T follicular helper cell (primary cell): ENCODE results near the gene OR51E2.

ENCODE experiments used
- DNase-seq: peaks from one replicate; pipeline ENCODE4 v3.0.0-alpha.2; 2020; ENCODE audit warnings: low read depth

Gene OR51E2

GRCh38 chr11:4664183-4664582 lies 33.5 kb downstream of the OR51E2 start:
- no peak for DNase-seq

- no peak for DNase-seq
These were observed 34.8 kb downstream of the OR51E2 start for GRCh38 chr11:4662876-4663275.

- no peak for DNase-seq
These were observed 38.8 kb downstream of the OR51E2 start for GRCh38 chr11:4658629-4659445.

GRCh38 chr11:4654635-4655369 lies 42.9 kb downstream of the OR51E2 start:
- no peak for DNase-seq

- no peak for DNase-seq
These were observed 49.9 kb downstream of the OR51E2 start for GRCh38 chr11:4647766-4648165.

GRCh38 chr11:4645974-4646373 lies 51.7 kb downstream of the OR51E2 start:
- DNase-seq, result no peak

- DNase-seq, result no peak
These were observed 53.4 kb downstream of the OR51E2 start for GRCh38 chr11:4644233-4644632.

- no peak for DNase-seq
These were observed 54.0 kb downstream of the OR51E2 start, which contains the start of gene OR51E1 for GRCh38 chr11:4643682-4644081. OR51E1 (plus strand) TSS chr11:4643982; CDS start chr11:4652527, 8,545 bp downstream.

GRCh38 chr11:4643076-4643475 lies 54.6 kb downstream of the OR51E2 start:
- DNase-seq, result no peak

- no peak for DNase-seq
These were observed 55.6 kb downstream of the OR51E2 start for GRCh38 chr11:4642043-4642442.

GRCh38 chr11:4641501-4641900 lies 56.2 kb downstream of the OR51E2 start:
- DNase-seq, result no peak

GRCh38 chr11:4639931-4640330 lies 57.7 kb downstream of the OR51E2 start:
- no peak for DNase-seq

GRCh38 chr11:4637662-4638047 lies 60.0 kb downstream of the OR51E2 start:
- no peak for DNase-seq

- peak; percentile 50 for DNase-seq
These were observed 60.5 kb downstream of the OR51E2 start, which contains the start of gene OR51D1 for GRCh38 chr11:4636962-4637661. OR51D1 (plus strand) TSS chr11:4637477; CDS start chr11:4639791, 2,314 bp downstream.

- no peak for DNase-seq
These were observed 61.5 kb downstream of the OR51E2 start for GRCh38 chr11:4636136-4636535.
